ENCODE data around the gene LIN52.

DNA sequence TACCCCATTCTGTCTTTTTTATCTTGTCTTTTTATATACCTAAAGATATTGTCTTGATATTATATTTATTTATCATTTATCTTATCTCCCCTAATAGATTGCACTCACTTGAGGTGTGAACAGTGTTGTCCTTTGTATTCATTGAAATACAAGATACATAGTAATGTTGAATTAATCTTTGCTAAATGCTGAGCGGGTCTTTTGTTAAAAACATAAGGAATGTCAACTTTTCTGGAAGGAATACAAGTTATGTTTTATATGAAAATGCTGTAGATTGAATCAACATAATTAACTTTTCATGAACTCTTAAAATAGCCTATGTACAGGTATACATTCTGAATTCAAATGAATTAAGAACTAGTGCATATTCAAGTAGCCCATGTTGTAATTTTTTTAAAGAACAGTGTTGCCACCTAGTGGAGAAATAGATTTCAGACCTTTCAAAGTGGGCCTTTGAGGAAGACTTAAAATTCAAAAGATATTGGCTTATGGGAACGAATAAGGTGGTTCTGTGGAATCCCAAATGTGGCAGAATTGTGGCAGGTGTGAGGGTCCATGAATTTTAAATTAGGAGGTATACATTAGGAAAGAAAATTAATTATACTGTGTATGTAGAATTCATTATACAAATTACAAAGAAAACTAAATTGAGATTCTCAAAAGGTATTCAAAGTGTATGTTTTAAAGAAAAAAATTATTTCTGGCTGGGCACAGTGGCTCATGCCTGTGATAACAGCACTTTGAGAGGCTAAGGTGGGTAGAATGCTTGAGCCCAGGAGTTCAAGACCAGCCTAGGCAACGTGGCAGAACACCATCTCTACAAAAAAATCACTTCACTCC lies 46.5 kb upstream of the LIN52 start:
- TF ChIP-seq, protein P1, sequence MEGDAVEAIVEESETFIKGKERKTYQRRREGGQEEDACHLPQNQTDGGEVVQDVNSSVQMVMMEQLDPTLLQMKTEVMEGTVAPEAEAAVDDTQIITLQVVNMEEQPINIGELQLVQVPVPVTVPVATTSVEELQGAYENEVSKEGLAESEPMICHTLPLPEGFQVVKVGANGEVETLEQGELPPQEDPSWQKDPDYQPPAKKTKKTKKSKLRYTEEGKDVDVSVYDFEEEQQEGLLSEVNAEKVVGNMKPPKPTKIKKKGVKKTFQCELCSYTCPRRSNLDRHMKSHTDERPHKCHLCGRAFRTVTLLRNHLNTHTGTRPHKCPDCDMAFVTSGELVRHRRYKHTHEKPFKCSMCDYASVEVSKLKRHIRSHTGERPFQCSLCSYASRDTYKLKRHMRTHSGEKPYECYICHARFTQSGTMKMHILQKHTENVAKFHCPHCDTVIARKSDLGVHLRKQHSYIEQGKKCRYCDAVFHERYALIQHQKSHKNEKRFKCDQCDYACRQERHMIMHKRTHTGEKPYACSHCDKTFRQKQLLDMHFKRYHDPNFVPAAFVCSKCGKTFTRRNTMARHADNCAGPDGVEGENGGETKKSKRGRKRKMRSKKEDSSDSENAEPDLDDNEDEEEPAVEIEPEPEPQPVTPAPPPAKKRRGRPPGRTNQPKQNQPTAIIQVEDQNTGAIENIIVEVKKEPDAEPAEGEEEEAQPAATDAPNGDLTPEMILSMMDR (IDR thresholded peaks at IDR 0.05; ENCODE audit: low read depth, low read length), result peak; percentile 10
- TF ChIP-seq MYC (IDR thresholded peaks at IDR 0.05; ENCODE audit: low read depth, low read length), result no peak

All from NB4 (cell line).